Right lobe of liver (tissue), 6 donors: ENCODE results near the gene RPS19. TPM values are rescaled to one million over a fixed set of nuclear protein-coding genes. Genes with fewer than 3 reads are reported as not detected.

Experiments
- ATAC-seq, 4 donors: fragments of 200-7000 bp; cut with Tn5 transposase; one replicate each; pipeline ENCODE4 v1.9.1; 2020; ENCODE audit warnings: mild to moderate bottlenecking in 4 of 4, moderate library complexity in 4 of 4
- DNase-seq, 3 donors: peaks; one replicate each; pipeline ENCODE4 v3.0.0-alpha.2; 2020
- H3K27ac ChIP-seq, 3 donors: fragments of 200-600 bp; one replicate each; pipeline ENCODE4 v1.8.0; 2022
- H3K27me3 ChIP-seq, 2 donors: fragments of 200-600 bp; one replicate each; pipeline ENCODE4 v1.8.0; 2022
- H3K36me3 ChIP-seq, 4 donors: fragments of 200-600 bp; sonication (generic) in 1 of 4; one replicate each; pipeline versions ENCODE4 v1.5.1 to v1.8.0; 2017 to 2022; ENCODE audit warnings: control low read depth in 1 of 4
- H3K4me1 ChIP-seq, 4 donors: fragments of 200-600 bp; sonication (generic) in 1 of 4; one replicate each; pipeline versions ENCODE4 v1.5.1 to v1.8.0; 2017 to 2022; ENCODE audit warnings: control low read depth in 1 of 4
- H3K4me3 ChIP-seq, 3 donors: fragments of 200-600 bp; one replicate each; pipeline ENCODE4 v1.8.0; 2022
- H3K9me3 ChIP-seq, 4 donors: fragments of 200-600 bp; sonication (generic) in 1 of 4; one replicate each; pipeline versions ENCODE4 v1.5.1 to v1.8.0; 2017 to 2022; ENCODE audit warnings: control low read depth in 1 of 4
- POLR2A ChIP-seq: fragments of 450-650 bp; IDR thresholded peaks from one replicate; pipeline ENCODE4 v1.6.1; 2017; ENCODE audit warnings: antibody characterized with exemption, mild to moderate bottlenecking
- WGBS: methylation state at CpG from one replicate; pipeline ENCODE4 v1.1.6; 2018; ENCODE audit warnings: low coverage, low lambda C conversion rate; ENCODE audit not compliant: insufficient coverage; ENCODE audit errors: missing lambda C conversion rate; 5-methylcytosine and 5-hydroxymethylcytosine counted together
- intact Hi-C, 2 donors: fragments of 100-400 bp; cut with DNase I; formaldehyde crosslinking; loops; one replicate each; pipeline versions ENCODE4 v1.11.2 to v1.14.1; 2022
- total RNA-seq, 6 experiments: library from RNA; depleted of rRNA in 2 of 6; stranded (reverse); fragments of >200 nt in 2 of 6; fragmentation: NEBNext Ultra II Directional in 3 of 6; extraction: Animal tissue kit (Norgen Biotek cat#: 25700) in 3 of 6; gene quantifications; one replicate each; pipeline versions ENCODE4 v1.1.0 to v1.2.4, GENCODE V29; 2016 to 2023
- TF ChIP-seq, protein P1 (sequence below), 4 donors: fragments of 200-600 bp in 3 of 4; fragments of 450-650 bp in 1 of 4; IDR thresholded peaks; one replicate each; pipeline versions ENCODE4 v1.5.1 to v1.8.0; 2016 to 2022; ENCODE audit warnings: antibody characterized with exemption in 4 of 4, mild to moderate bottlenecking in 2 of 4
- donor health status: DM: no; HTN: yes; CAD: no.
- donor health status: DM: no; HTN: no; CAD: no.
- donor health status: DM: no; HTN: no; CAD: no.
- donor health status: DM: no; HTN: yes; CAD: no.
- donor health status: DM: no; HTN: yes; CAD: no.

Gene RPS19
- total RNA-seq, 6 experiments from 2014 or later, result 347 to 556 (median 499) TPM

DNA sequence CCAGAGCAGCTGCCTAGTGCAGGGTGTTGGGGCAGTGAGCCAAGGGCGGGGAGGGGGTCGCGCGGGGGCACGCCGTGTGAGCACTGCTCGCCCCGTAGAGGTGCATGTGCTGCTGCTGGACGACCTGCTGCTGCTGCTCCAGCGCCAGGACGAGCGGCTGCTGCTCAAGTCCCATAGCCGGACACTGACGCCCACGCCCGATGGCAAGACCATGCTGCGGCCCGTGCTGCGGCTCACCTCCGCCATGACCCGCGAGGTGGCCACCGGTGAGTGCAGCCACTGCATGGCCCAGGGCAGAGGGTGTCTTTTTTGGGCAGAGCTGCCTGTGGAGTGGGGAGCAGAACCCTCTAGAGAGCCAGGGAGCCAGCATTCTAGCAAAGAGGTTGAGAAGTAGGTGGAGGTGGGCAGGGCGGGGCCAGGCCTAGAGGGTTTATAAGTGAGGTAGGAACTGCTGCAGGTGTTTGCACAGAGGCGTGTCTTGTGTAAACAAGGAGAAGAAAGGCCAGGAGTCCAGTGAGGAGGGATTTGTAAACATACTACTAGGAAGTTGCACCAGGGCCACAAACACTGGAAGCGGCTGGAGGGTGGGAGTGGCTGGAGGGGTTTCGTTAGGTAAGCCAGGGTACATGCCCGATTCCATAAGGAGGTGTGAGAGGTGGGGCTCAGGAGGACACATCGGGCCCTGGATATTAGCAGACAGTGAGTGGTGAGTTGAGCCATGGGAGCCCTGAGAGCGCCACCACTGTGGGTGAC, 44.2 kb downstream of the RPS19 start:
- H3K4me3 ChIP-seq, result no peak overlapping the region
- H3K9me3 ChIP-seq, result no peaks in the 10 kb centered on the region
- DNase-seq (no peak), ATAC-seq (peak; percentile 6 to 62 (median 42))
- H3K4me1 ChIP-seq, result peaks cover 0 to 6% (median 2%) of the 10 kb centered on the region in 4 donors
- 56% methylated on average over 5 of the region's 30 CpGs for WGBS
- peaks cover 0 to 48% (median 34%) of the 10 kb centered on the region in 4 donors for H3K36me3 ChIP-seq
- intact Hi-C loops, result no loop called here
- TF ChIP-seq, protein P1, sequence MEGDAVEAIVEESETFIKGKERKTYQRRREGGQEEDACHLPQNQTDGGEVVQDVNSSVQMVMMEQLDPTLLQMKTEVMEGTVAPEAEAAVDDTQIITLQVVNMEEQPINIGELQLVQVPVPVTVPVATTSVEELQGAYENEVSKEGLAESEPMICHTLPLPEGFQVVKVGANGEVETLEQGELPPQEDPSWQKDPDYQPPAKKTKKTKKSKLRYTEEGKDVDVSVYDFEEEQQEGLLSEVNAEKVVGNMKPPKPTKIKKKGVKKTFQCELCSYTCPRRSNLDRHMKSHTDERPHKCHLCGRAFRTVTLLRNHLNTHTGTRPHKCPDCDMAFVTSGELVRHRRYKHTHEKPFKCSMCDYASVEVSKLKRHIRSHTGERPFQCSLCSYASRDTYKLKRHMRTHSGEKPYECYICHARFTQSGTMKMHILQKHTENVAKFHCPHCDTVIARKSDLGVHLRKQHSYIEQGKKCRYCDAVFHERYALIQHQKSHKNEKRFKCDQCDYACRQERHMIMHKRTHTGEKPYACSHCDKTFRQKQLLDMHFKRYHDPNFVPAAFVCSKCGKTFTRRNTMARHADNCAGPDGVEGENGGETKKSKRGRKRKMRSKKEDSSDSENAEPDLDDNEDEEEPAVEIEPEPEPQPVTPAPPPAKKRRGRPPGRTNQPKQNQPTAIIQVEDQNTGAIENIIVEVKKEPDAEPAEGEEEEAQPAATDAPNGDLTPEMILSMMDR (IDR thresholded peaks at IDR 0.05), result no peak
- no peak for TF ChIP-seq POLR2A
- H3K27me3 ChIP-seq, result no peaks in the 10 kb centered on the region
- H3K27ac ChIP-seq, result no peak overlapping the region

DNA sequence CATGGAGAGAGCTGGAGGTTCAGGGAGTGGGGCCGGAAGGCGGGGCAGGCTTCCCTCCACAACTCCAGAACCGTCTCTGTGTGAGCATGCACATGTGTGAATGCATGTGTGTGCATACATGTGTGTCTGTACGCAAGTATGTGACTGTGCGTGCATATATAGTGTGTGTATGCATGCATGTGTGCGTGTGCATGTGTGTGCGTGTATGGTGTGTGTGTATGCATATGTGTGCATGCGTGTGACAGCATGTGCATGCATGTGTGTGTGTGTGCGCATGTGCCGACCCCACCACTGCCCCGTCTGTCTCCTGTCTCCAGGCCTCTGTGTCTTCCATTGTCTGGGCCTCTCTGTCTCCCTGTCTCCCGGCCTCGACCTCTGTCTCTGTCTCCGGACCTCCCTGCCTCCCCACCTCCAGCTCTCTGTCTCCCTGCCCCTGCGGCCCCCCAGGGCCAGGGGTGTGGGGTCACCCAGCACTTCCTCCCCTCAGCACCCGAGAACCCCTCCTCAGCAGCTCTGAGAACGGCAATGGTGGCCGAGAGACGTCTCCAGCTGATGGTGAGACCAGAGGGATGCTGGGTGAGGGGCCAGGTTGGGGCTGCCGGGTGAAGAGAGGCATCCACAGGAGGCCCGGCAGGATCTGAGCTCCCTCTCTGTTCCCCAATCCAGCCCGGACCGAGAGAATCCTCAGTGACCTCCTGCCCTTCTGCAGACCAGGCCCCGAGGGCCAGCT, 45.4 kb downstream of the RPS19 start:
- Histone ChIP-seq H3K9me3 (no peaks in the 10 kb centered on the region), H3K27me3 (no peaks in the 10 kb centered on the region), H3K4me3 (no peak overlapping the region), H3K4me1 (peaks cover 0 to 6% (median 2%) of the 10 kb centered on the region in 4 donors), H3K36me3 (peaks cover 0 to 43% (median 27%) of the 10 kb centered on the region in 4 donors), H3K27ac (no peak overlapping the region)
- 80% methylated on average over 8 of the region's 24 CpGs for WGBS
- ATAC-seq, result no peak
- DNase-seq, result no peak
- intact Hi-C loops, result no loop called here
- TF ChIP-seq, protein P1 (IDR thresholded peaks at IDR 0.05), result no peak
- no peak for TF ChIP-seq POLR2A

DNA sequence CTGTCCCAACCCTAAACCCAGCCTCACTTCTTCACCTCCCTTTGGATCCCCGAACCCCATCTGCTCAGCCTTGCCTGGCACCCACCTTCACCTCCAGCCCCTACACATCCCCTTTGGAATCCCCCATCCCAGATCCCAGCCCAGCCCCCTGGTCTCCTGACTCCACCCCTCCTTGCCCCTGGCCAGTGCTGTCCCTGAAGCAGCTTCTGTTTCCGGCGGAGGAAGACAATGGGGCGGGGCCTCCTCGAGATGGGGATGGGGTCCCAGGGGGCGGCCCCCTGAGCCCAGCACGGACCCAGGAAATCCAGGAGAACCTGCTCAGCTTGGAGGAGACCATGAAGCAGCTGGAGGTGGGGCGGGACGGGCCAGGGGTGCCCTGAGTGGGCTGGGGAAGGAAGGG, 46.2 kb downstream of the RPS19 start:
- no peaks in the 10 kb centered on the region for H3K27me3 ChIP-seq
- H3K27ac ChIP-seq, result no peak overlapping the region
- no peak for ATAC-seq
- H3K36me3 ChIP-seq, result peaks cover 0 to 36% (median 25%) of the 10 kb centered on the region in 4 donors
- peaks cover 0 to 6% (median 2%) of the 10 kb centered on the region in 4 donors for H3K4me1 ChIP-seq
- H3K9me3 ChIP-seq, result no peaks in the 10 kb centered on the region
- no peak overlapping the region for H3K4me3 ChIP-seq
- DNase-seq, result no peak
- WGBS, result 66% methylated on average over 5 of the region's 9 CpGs
- no peak for TF ChIP-seq POLR2A
- TF ChIP-seq, protein P1 (IDR thresholded peaks at IDR 0.05), result no peak
- intact Hi-C loops, result no loop called here

DNA sequence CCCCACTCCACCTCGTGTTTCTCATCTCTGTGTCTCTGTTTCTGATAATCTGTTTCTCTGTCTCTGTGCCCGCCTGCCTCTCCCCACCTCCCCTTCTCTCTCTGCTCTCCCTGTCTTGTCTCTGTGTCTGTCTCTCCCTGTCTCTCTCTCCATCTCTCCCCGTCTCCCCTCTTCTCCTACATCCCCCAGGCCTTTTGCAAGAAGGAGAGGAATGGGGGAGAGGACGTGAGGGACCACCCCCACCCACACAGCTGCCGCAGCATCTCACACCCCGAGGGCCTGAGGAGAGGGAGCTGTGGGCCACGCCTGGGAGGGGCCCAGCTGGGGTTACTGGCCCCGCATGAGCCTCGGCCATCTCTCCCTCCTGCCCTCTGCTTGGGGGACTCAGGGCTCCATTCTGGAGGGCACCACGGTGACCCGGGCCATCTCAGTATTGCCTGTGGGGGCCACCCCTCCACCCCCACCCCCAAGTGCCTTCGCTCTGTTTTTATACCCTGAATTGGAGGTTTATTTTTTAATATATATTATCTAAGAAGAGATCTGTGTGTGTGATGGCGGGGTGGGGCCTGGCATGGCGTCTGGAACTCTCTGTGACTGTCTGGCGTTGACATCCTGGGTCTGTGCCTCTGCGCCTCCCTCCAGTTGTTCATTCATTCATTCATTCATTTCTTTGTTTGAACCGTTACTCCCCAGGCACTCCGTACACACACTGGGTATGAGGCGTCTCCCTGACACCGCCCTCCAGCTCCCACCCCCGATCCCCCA, 47.0 kb downstream of the RPS19 start:
- Histone ChIP-seq H3K4me1 (peaks cover 0 to 6% (median 2%) of the 10 kb centered on the region in 4 donors), H3K4me3 (no peak overlapping the region), H3K27me3 (no peaks in the 10 kb centered on the region), H3K9me3 (no peaks in the 10 kb centered on the region), H3K36me3 (peaks cover 0 to 29% (median 18%) of the 10 kb centered on the region in 4 donors), H3K27ac (no peak overlapping the region)
- intact Hi-C loops, result no loop called here
- TF ChIP-seq POLR2A, result no peak
- TF ChIP-seq, protein P1 (IDR thresholded peaks at IDR 0.05), result no peak
- WGBS, result 78% methylated on average over 12 of the region's 21 CpGs
- ATAC-seq (no peak), DNase-seq (no peak)
